HepG2 (cell line): ENCODE results near the gene NOL4L. TPM values are rescaled to one million over a fixed set of nuclear protein-coding genes. Genes with fewer than 3 reads are reported as not detected.

Experiments
- AKNA ChIP-seq: sonication (generic); formaldehyde crosslinking; IDR thresholded peaks from 2 replicates; pipeline ENCODE4 v1.4.0; 2020; ENCODE audit warnings: missing genetic modification reagents, borderline replicate concordance
- FOXA3 ChIP-seq: IDR thresholded peaks from 2 replicates; pipeline ENCODE4 v1.6.1; 2016; ENCODE audit warnings: missing genetic modification reagents, missing compliant biosample characterization
- GATAD1 ChIP-seq: IDR thresholded peaks from 2 replicates; pipeline ENCODE4 v1.6.1; 2016; ENCODE audit warnings: missing genetic modification reagents, missing compliant biosample characterization
- GPBP1L1 ChIP-seq: sonication (generic); formaldehyde crosslinking; IDR thresholded peaks from 2 replicates; pipeline ENCODE4 v1.5.0; 2020; ENCODE audit warnings: mild to moderate bottlenecking, missing genetic modification reagents
- HMGXB3 ChIP-seq: sonication (generic); formaldehyde crosslinking; IDR thresholded peaks from 2 replicates; pipeline ENCODE4 v1.4.0; 2020; ENCODE audit warnings: missing genetic modification reagents, borderline replicate concordance
- MAFG ChIP-seq: sonication (generic); formaldehyde crosslinking; IDR thresholded peaks from 2 replicates; pipeline ENCODE4 v1.5.1; 2020; ENCODE audit warnings: mild to moderate bottlenecking, missing genetic modification reagents
- NFYC ChIP-seq: IDR thresholded peaks from 2 replicates; pipeline ENCODE4 v1.6.1; 2016; ENCODE audit warnings: missing genetic modification reagents, missing compliant biosample characterization
- PLRG1 ChIP-seq: fragments of 450-650 bp; conservative IDR thresholded peaks from 2 replicates; pipeline ENCODE4 v1.6.1; 2016
- SATB2 ChIP-seq: sonication (generic); formaldehyde crosslinking; IDR thresholded peaks from 2 replicates; pipeline ENCODE4 v1.5.0; 2020; ENCODE audit warnings: missing genetic modification reagents
- TEAD2 ChIP-seq: sonication (generic); formaldehyde crosslinking; IDR thresholded peaks from 2 replicates; pipeline ENCODE4 v1.9.0; 2021; ENCODE audit warnings: missing genetic modification reagents
- THAP8 ChIP-seq: sonication (generic); formaldehyde crosslinking; IDR thresholded peaks from 2 replicates; pipeline ENCODE4 v1.5.1; 2020; ENCODE audit warnings: missing genetic modification reagents, mild to moderate bottlenecking, borderline replicate concordance
- ZNF24 ChIP-seq: fragments of 450-650 bp; IDR thresholded peaks from 2 replicates; pipeline ENCODE4 v1.6.1; 2017; ENCODE audit warnings: antibody characterized with exemption, mild to moderate bottlenecking
- ZNF362 ChIP-seq: sonication (generic); formaldehyde crosslinking; IDR thresholded peaks from 2 replicates; pipeline ENCODE4 v1.4.0; 2020; ENCODE audit warnings: missing genetic modification reagents, mild to moderate bottlenecking, borderline replicate concordance
- ZNF432 ChIP-seq: sonication (generic); formaldehyde crosslinking; IDR thresholded peaks from 2 replicates; pipeline ENCODE4 v1.5.0; 2020; ENCODE audit warnings: missing genetic modification reagents, mild to moderate bottlenecking, borderline replicate concordance
- ZNF550 ChIP-seq: sonication (generic); formaldehyde crosslinking; IDR thresholded peaks from 2 replicates; pipeline ENCODE4 v1.4.0; 2020; ENCODE audit warnings: mild to moderate bottlenecking, missing genetic modification reagents, borderline replicate concordance
- ZNF577 ChIP-seq: sonication (generic); formaldehyde crosslinking; IDR thresholded peaks from 2 replicates; pipeline ENCODE4 v1.4.0; 2020; ENCODE audit warnings: mild to moderate bottlenecking, low read depth, missing genetic modification reagents, borderline replicate concordance
- ZNF614 ChIP-seq: IDR thresholded peaks from 2 replicates; pipeline ENCODE4 v1.6.1; 2018; ENCODE audit warnings: missing biosample characterization, missing genetic modification reagents, inconsistent platforms, borderline replicate concordance
- polyA plus RNA-seq, 8 experiments: library from polyadenylated mRNA; depleted of rRNA in 3 of 8; stranded (reverse) in 7 of 8; unstranded in 1 of 8; fragments of >200 nt; fragmentation: Illumina TruSeq in 4 of 8; extraction: Trizol in 4 of 8; gene quantifications; 2 replicates each; pipeline versions ENCODE4 v1.2.1 to v1.2.3, GENCODE V29; 2011 to 2016; ENCODE audit warnings: low read depth in 4 of 8, missing spikeins in 1 of 8, mixed read lengths in 1 of 8; ENCODE audit not compliant: insufficient read depth in 1 of 8
- total RNA-seq, 5 experiments: library from RNA; depleted of rRNA; stranded (reverse); fragments of >200 nt; fragmentation: Illumina TruSeq; extraction: Trizol; gene quantifications; 2 replicates each; pipeline ENCODE4 v1.2.3, GENCODE V29; 2016; ENCODE audit warnings: low read depth in 1 of 5

Gene NOL4L
- total and polyA plus RNA-seq, 2 of the 13 experiments (the other 11 are each of a cell fraction or from before 2014, with no cell fraction given), result 16.6 to 35.4 TPM

- TF ChIP-seq HMGXB3 (no peak), MAFG (CRISPR knock-in tag) (no peak), GPBP1L1 (CRISPR knock-in tag) (no peak), NFYC (CRISPR knock-in tag) (peak; percentile 9; the same call in 1 of the 2 replicates), AKNA (no peak), ZNF362 (CRISPR knock-in tag) (no peak), TEAD2 (CRISPR knock-in tag) (no peak), ZNF614 (CRISPR knock-in tag) (no peak), FOXA3 (CRISPR knock-in tag) (no peak), ZNF432 (CRISPR knock-in tag) (no peak), THAP8 (no peak), ZNF577 (CRISPR knock-in tag) (no peak), PLRG1 (no peak), ZNF24 (no peak), ZNF550 (CRISPR knock-in tag) (no peak), SATB2 (CRISPR knock-in tag) (no peak), GATAD1 (CRISPR knock-in tag) (peak; percentile 70)
Measured at GRCh38 chr20:32482442-32483261, 102.5 kb downstream of the NOL4L start (continued).
